HL-60 (cell line): ENCODE results near the gene ESR2.

ENCODE experiments used
- CTCF ChIP-seq: IDR thresholded peaks from one replicate; pipeline ENCODE4 v1.5.1; 2011; ENCODE audit warnings: low read length, control low read depth, inconsistent platforms; ENCODE audit not compliant: insufficient read depth
- POLR2AphosphoS5 ChIP-seq: IDR thresholded peaks from 2 replicates; pipeline ENCODE4 v1.6.1; 2012; ENCODE audit warnings: low read depth
- REST ChIP-seq: IDR thresholded peaks from 2 replicates; pipeline ENCODE4 v1.6.1; 2012; ENCODE audit warnings: low read depth; ENCODE audit not compliant: insufficient replicate concordance

- TF ChIP-seq CTCF, result no peak
- TF ChIP-seq REST, result no peak
- no peak for TF ChIP-seq POLR2AphosphoS5
Measured at GRCh38 chr14:64125270-64125669, 168.9 kb downstream of the ESR2 start.
